K562 (cell line): ENCODE measurements around the gene NTM. TPM values are rescaled to one million over a fixed set of nuclear protein-coding genes. Genes with fewer than 3 reads are reported as not detected.

ENCODE experiments used
- ATAC-seq: fragments of 200-7000 bp; cut with Tn5 transposase; 3 replicates; pipeline ENCODE4 v1.9.1; 2020; ENCODE audit warnings: moderate library complexity
- BruUV-seq: library from RNA; stranded (reverse); fragments of 400-500 nt; replicated peaks from 2 replicates; lab custom pipeline; 2021; lab: Mats Ljungman, UMichigan
- CTCF ChIA-PET: fragments of 300-600 bp; formaldehyde crosslinking; extraction: SDS; loops from one replicate; lab custom pipeline; 2021; ENCODE audit warnings: low intra/inter-chr PET ratio; lab: Yijun Ruan, JAX
- POLR2A ChIA-PET: fragments of 300-600, 350-650 bp; sonication (Branson Sonifier 250); formaldehyde crosslinking; extraction: SDS; loops from one replicate; lab custom pipeline; 2021; ENCODE audit warnings: antibody characterized with exemption, inconsistent platforms; lab: Yijun Ruan, JAX
- DNase-seq, 4 experiments: peaks; one replicate each; pipeline versions ENCODE4 v3.0.0 to v3.0.0-alpha.2; 2011 to 2018; ENCODE audit warnings: low spot score in 3 of 4, mixed read lengths in 3 of 4; ENCODE audit errors: extremely low read depth in 1 of 4
- FAIRE-seq: peaks from 2 replicates; lab custom pipeline; 2011; peaks lifted over from hg19 to GRCh38; lab: Jason Lieb, UNC
- H2AFZ ChIP-seq: 2 replicates; pipeline ENCODE4 v1.6.0; 2011; ENCODE audit warnings: low read depth, low read length, control low read depth, inconsistent platforms
- H3K27ac ChIP-seq: fragments of 200-600 bp; 3 replicates; pipeline ENCODE4 v1.8.0; 2011; ENCODE audit warnings: low read depth, mild to moderate bottlenecking, control low read depth, inconsistent platforms, low read length, moderate library complexity, mixed read lengths; ENCODE audit errors: extremely low read depth
- H3K27me3 ChIP-seq, 2 experiments: fragments of 300-600 bp in 1 of 2; 2 replicates in 1 of 2; 3 replicates in 1 of 2; pipeline versions ENCODE4 v1.6.0 to v1.8.0; 2011; ENCODE audit warnings: inconsistent platforms in 2 of 2, low read length in 2 of 2, mild to moderate bottlenecking in 1 of 2, mixed read lengths in 1 of 2, moderate library complexity in 1 of 2; ENCODE audit not compliant: control insufficient read depth in 2 of 2, insufficient read depth in 2 of 2
- H3K36me3 ChIP-seq: fragments of 300-600 bp; 3 replicates; pipeline ENCODE4 v1.8.0; 2011; ENCODE audit warnings: mild to moderate bottlenecking, low read length, inconsistent platforms; ENCODE audit not compliant: control insufficient read depth, insufficient read depth
- H3K4me1 ChIP-seq, 2 experiments: fragments of 200-600 bp in 1 of 2; replicated peaks in 1 of 2; 2 replicates in 1 of 2; 3 replicates in 1 of 2; pipeline versions ENCODE4 v1.5.1 to v1.8.0; 2011; ENCODE audit warnings: inconsistent platforms in 2 of 2, low read length in 2 of 2, mild to moderate bottlenecking in 1 of 2, mixed read lengths in 1 of 2, moderate library complexity in 1 of 2; ENCODE audit not compliant: control insufficient read depth in 2 of 2, insufficient read depth in 2 of 2
- H3K4me2 ChIP-seq: 2 replicates; pipeline ENCODE4 v1.6.1; 2011; ENCODE audit warnings: low read length, control low read depth, inconsistent platforms, mixed read lengths; ENCODE audit not compliant: insufficient read depth
- H3K4me3 ChIP-seq: fragments of 200-600 bp; sonication (generic), shearing (Covaris generic); 2 replicates; pipeline ENCODE4 v1.5.1; 2016; ENCODE audit warnings: control low read depth, inconsistent platforms
- H3K79me2 ChIP-seq: fragments of 200-600 bp; 3 replicates; pipeline ENCODE4 v1.8.0; 2011; ENCODE audit warnings: low read length, inconsistent platforms; ENCODE audit not compliant: control insufficient read depth, insufficient read depth
- H3K9ac ChIP-seq, 2 experiments: 2 replicates each; pipeline versions ENCODE4 v1.6.0 to v1.6.1; 2011; ENCODE audit warnings: low read depth in 2 of 2, low read length in 2 of 2, control low read depth in 1 of 2, inconsistent platforms in 1 of 2, mild to moderate bottlenecking in 1 of 2, mixed read lengths in 1 of 2; ENCODE audit not compliant: insufficient read depth in 1 of 2
- H3K9me1 ChIP-seq: one replicate; pipeline ENCODE4 v1.6.0; 2011; ENCODE audit warnings: inconsistent platforms, mild to moderate bottlenecking, low read length, moderate library complexity; ENCODE audit not compliant: control insufficient read depth, insufficient read depth
- H3K9me3 ChIP-seq: replicated peaks from 2 replicates; pipeline ENCODE4 v1.5.1; 2011; ENCODE audit warnings: low read depth, low read length, inconsistent platforms; ENCODE audit not compliant: control insufficient read depth, insufficient read depth
- H4K20me1 ChIP-seq: replicated peaks from 2 replicates; pipeline ENCODE4 v1.6.1; 2011; ENCODE audit warnings: low read length, inconsistent platforms, mixed read lengths; ENCODE audit not compliant: control insufficient read depth, insufficient read depth
- ARID3B ChIP-seq: fragments of 250-450 bp; sonication (Bioruptor Pico); IDR thresholded peaks from 2 replicates; pipeline ENCODE4 v1.4.0; 2020; ENCODE audit warnings: borderline replicate concordance
- CEBPZ ChIP-seq: fragments of 150-350 bp; IDR thresholded peaks from 2 replicates; pipeline ENCODE4 v1.6.1; 2014; ENCODE audit warnings: low read depth, mild to moderate bottlenecking, low read length, borderline replicate concordance
- E2F8 ChIP-seq: fragments of 450-650 bp; IDR thresholded peaks from 2 replicates; pipeline ENCODE4 v1.7.1; 2018; ENCODE audit warnings: mild to moderate bottlenecking, low read depth; ENCODE audit not compliant: partially characterized antibody
- GABPB2 ChIP-seq: fragments of 250-450 bp; sonication (Bioruptor Pico); conservative IDR thresholded peaks from 2 replicates; pipeline ENCODE4 v1.5.1; 2021; ENCODE audit warnings: mild to moderate bottlenecking
- HNRNPUL1 ChIP-seq: fragments of 200-400 bp; formaldehyde crosslinking; IDR thresholded peaks from 2 replicates; pipeline ENCODE4 v1.6.1; 2017; ENCODE audit warnings: low read length
- IRF1 ChIP-seq: sonication (generic); formaldehyde crosslinking; IDR thresholded peaks from 2 replicates; pipeline ENCODE4 v1.8.0; 2022; ENCODE audit warnings: missing genetic modification reagents, mild to moderate bottlenecking, borderline replicate concordance
- MXI1 ChIP-seq: IDR thresholded peaks from 2 replicates; pipeline ENCODE4 v1.6.1; 2011; ENCODE audit warnings: low read depth, mild to moderate bottlenecking, improper control_type of control experiment, low read length
- NFIC ChIP-seq: fragments of 450-650 bp; IDR thresholded peaks from 2 replicates; pipeline ENCODE4 v1.6.1; 2017; ENCODE audit warnings: mild to moderate bottlenecking, inconsistent platforms
- PHTF2 ChIP-seq: fragments of 250-450 bp; sonication (Bioruptor Pico); IDR thresholded peaks from 2 replicates; pipeline ENCODE4 v1.5.0; 2021; ENCODE audit warnings: mild to moderate bottlenecking
- SRSF1 ChIP-seq: fragments of 200-400 bp; formaldehyde crosslinking; IDR thresholded peaks from 2 replicates; pipeline ENCODE4 v1.6.1; 2017; ENCODE audit warnings: mild to moderate bottlenecking, low read depth, low read length, moderate library complexity
- SRSF9 ChIP-seq: fragments of 200-400 bp; formaldehyde crosslinking; IDR thresholded peaks from 2 replicates; pipeline ENCODE4 v1.6.1; 2017; ENCODE audit warnings: low read depth, low read length, borderline replicate concordance
- TAF1 ChIP-seq: IDR thresholded peaks from 2 replicates; pipeline ENCODE4 v1.6.1; 2011; ENCODE audit warnings: mild to moderate bottlenecking, low read length, moderate library complexity; ENCODE audit not compliant: insufficient read depth, control insufficient read depth, severe bottlenecking; ENCODE audit errors: extremely low read depth
- TBP ChIP-seq: optimal IDR thresholded peaks from 2 replicates; pipeline ENCODE3; 2011; ENCODE audit warnings: low read depth, low read length, improper control_type of control experiment
- ZEB2 ChIP-seq: fragments of 450-650 bp; IDR thresholded peaks from 2 replicates; pipeline ENCODE4 v1.6.1; 2016
- ZNF263 ChIP-seq: sonication (generic); formaldehyde crosslinking; IDR thresholded peaks from 2 replicates; pipeline ENCODE4 v1.8.0; 2022; ENCODE audit warnings: mild to moderate bottlenecking, missing genetic modification reagents, borderline replicate concordance
- ZNF354B ChIP-seq: fragments of 250-450 bp; sonication (Bioruptor Pico); IDR thresholded peaks from 2 replicates; pipeline ENCODE4 v1.4.0; 2020
- WGBS: fragments of 100-300 bp; shearing (Covaris generic); methylation state at CpG from one replicate; pipeline ENCODE4 v1.1.6; 2016; ENCODE audit warnings: low coverage, mixed read lengths; ENCODE audit not compliant: insufficient coverage; ENCODE audit errors: missing lambda C conversion rate; 5-methylcytosine and 5-hydroxymethylcytosine counted together
- in situ Hi-C: fragments of 300-500 bp; cut with MboI; formaldehyde crosslinking; loops from 4 replicates; pipeline ENCODE4 v1.15.0; 2018; ENCODE audit warnings: inconsistent platforms, mixed read lengths
- intact Hi-C: fragments of 100-400 bp; cut with micrococcal nuclease; formaldehyde crosslinking; loops from 2 replicates; pipeline ENCODE4 v1.14.2; 2022
- polyA plus RNA-seq, 8 experiments: library from polyadenylated mRNA; depleted of rRNA in 4 of 8; stranded (reverse) in 5 of 8; unstranded in 3 of 8; fragments of >200 nt; fragmentation: Nextera tagmentation in 2 of 8; fragmentation: Illumina TruSeq in 1 of 8; extraction: Ambion mirVana in 2 of 8; extraction: Trizol in 1 of 8; gene quantifications; 2 replicates each; pipeline versions ENCODE4 v1.2.1 to v1.2.3, GENCODE V29; 2011 to 2014; ENCODE audit warnings: inconsistent platforms in 1 of 8, missing spikeins in 1 of 8
- total RNA-seq, 7 experiments: library from RNA; depleted of rRNA in 6 of 7; stranded (reverse); fragments of >200 nt in 6 of 7; fragmentation: Illumina TruSeq in 2 of 7; extraction: Trizol in 2 of 7; gene quantifications; 2 replicates each; pipeline versions ENCODE4 v1.2.1 to v1.2.3, GENCODE V29; 2011 to 2021; ENCODE audit warnings: low replicate concordance in 1 of 7

NTM gene
- total and polyA plus RNA-seq, 9 of the 15 experiments (the other 6 are each of a cell fraction or from before 2014, with no cell fraction given): not detected

- under 1% methylated on average over 8 of the region's 8 CpGs for WGBS
- TF ChIP-seq ZNF263 (CRISPR knock-in tag) (no peak), SRSF1 (no peak), TBP (no peak), PHTF2 (CRISPR knock-in tag) (no peak), ZNF354B (CRISPR knock-in tag) (no peak), MXI1 (no peak), IRF1 (CRISPR knock-in tag) (no peak), ZEB2 (no peak), ARID3B (CRISPR knock-in tag) (no peak), TAF1 (no peak), GABPB2 (CRISPR knock-in tag) (no peak), SRSF9 (no peak), HNRNPUL1 (no peak), NFIC (no peak), CEBPZ (no peak), E2F8 (no peak)
Observed at GRCh38 chr11:131599285-131599684, 228.9 kb downstream of the NTM start.

More at GRCh38 chr11:131599285-131599684, 228.9 kb downstream of the NTM start:
- Histone ChIP-seq H3K9me1 (no peaks in the 10 kb centered on the region), H3K27me3 (no peaks in the 10 kb centered on the region), H3K4me2 (no peak overlapping the region), H3K9me3 (no peaks in the 10 kb centered on the region), H3K4me1 (no peaks in the 10 kb centered on the region), H3K36me3 (no peaks in the 10 kb centered on the region), H3K9ac (no peak overlapping the region), H2AFZ (no peak overlapping the region), H4K20me1 (no peaks in the 10 kb centered on the region), H3K27ac (no peak overlapping the region), H3K4me3 (no peak overlapping the region), H3K79me2 (no peaks in the 10 kb centered on the region)
- ChIA-PET POLR2A (no interaction called here), CTCF (no interaction called here)
- no peak for FAIRE-seq
- no peak for ATAC-seq
- intact Hi-C loops (no loop called here), in situ Hi-C loops (no loop called here)
- BruUV-seq: no TSS peak
- no peak for DNase-seq
